Measurements from ENCODE around the gene TRIM54.

Gene TRIM54

DNA sequence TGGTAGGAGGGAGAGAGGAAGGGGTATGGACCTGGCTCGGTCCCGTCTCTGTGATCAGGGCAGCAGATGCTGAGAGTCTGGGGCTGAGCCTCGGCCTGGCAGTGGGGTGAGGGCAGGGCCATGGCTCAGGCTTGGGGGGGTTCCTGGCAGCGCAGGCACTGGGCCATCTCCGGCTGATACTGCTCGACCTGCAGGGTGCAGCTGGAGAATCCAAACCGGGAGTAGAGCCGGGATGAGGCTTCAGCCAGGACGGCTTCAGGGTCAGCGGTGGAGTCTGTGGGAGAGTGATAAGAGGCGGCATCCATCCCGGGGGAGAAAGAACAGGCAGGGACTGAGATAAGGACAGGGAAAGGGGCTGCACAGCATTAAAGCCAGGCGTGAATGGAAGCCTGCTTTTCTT lies 27.0 kb upstream of the TRIM54 start:
- no peaks in the 10 kb centered on the region for H3K4me1 ChIP-seq
- no peaks in the 10 kb centered on the region for H3K9me3 ChIP-seq (ENCODE audit: control insufficient read depth, low read length)
- no peaks in the 10 kb centered on the region for H3K36me3 ChIP-seq (ENCODE audit: control insufficient read depth, insufficient read depth, low read length)
- H2AFZ ChIP-seq, result no peak overlapping the region
- no peak overlapping the region for H3K9ac ChIP-seq
- no peaks in the 10 kb centered on the region for H3K79me2 ChIP-seq
- H3K4me3 ChIP-seq (ENCODE audit: low read depth, low read length), result no peak overlapping the region
- TF ChIP-seq CTCF (IDR thresholded peaks at IDR 0.05), result no peak
- no peak overlapping the region for H3K27ac ChIP-seq
- H3K27me3 ChIP-seq (ENCODE audit: control insufficient read depth, insufficient read depth, low read length), result no peaks in the 10 kb centered on the region
- H3K4me2 ChIP-seq (ENCODE audit: low read length), result no peak overlapping the region

- Histone ChIP-seq H3K79me2 (no peaks in the 10 kb centered on the region), H3K9me3 (ENCODE audit: control insufficient read depth, low read length) (no peaks in the 10 kb centered on the region), H3K4me1 (no peaks in the 10 kb centered on the region), H3K36me3 (ENCODE audit: control insufficient read depth, insufficient read depth, low read length) (no peaks in the 10 kb centered on the region), H3K4me3 (ENCODE audit: low read depth, low read length) (no peak overlapping the region), H3K27ac (no peak overlapping the region), H3K9ac (no peak overlapping the region), H2AFZ (no peak overlapping the region), H3K27me3 (ENCODE audit: control insufficient read depth, insufficient read depth, low read length) (no peaks in the 10 kb centered on the region), H3K4me2 (ENCODE audit: low read length) (no peak overlapping the region)
- TF ChIP-seq CTCF (IDR thresholded peaks at IDR 0.05), result no peak
These were observed 26.6 kb upstream of the TRIM54 start for GRCh38 chr2:27255660-27256059.

DNA sequence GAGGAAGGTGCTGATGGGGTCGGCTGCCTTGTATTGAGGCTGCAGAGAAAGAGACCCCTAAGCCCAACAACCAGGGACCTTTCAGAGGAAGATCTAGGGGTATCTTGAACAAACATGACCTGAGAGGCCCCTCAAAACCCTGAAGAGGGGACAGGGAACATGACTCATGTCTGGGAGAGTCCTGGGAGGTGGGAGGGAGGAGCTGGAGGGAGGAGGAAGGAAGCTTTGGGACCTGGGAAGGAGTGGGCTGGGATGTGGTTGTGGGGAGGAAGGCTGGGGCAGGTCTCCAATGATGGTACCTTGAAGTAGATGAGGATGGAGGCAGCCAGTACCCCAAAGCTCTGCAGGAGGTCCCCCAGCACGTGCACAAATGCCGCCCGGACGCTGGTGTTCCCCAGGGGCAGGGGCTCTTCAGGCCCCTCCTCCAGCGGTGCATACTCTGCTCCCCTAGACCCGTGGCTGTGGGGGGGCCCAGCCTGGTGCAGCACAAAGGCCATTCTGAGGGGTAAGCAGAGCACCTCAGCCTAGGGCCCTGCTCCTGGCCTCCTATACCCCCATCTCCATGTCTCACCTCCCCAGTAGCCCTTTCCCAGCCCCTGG lies 25.3 kb upstream of the TRIM54 start:
- Histone ChIP-seq H3K4me2 (ENCODE audit: low read length) (no peak overlapping the region), H3K9ac (no peak overlapping the region), H3K27ac (no peak overlapping the region), H3K4me1 (no peaks in the 10 kb centered on the region), H3K27me3 (ENCODE audit: control insufficient read depth, insufficient read depth, low read length) (no peaks in the 10 kb centered on the region), H3K79me2 (no peaks in the 10 kb centered on the region), H2AFZ (no peak overlapping the region), H3K9me3 (ENCODE audit: control insufficient read depth, low read length) (no peaks in the 10 kb centered on the region), H3K36me3 (ENCODE audit: control insufficient read depth, insufficient read depth, low read length) (no peaks in the 10 kb centered on the region), H3K4me3 (ENCODE audit: low read depth, low read length) (no peak overlapping the region)
- no peak for TF ChIP-seq CTCF (IDR thresholded peaks at IDR 0.05)

DNA sequence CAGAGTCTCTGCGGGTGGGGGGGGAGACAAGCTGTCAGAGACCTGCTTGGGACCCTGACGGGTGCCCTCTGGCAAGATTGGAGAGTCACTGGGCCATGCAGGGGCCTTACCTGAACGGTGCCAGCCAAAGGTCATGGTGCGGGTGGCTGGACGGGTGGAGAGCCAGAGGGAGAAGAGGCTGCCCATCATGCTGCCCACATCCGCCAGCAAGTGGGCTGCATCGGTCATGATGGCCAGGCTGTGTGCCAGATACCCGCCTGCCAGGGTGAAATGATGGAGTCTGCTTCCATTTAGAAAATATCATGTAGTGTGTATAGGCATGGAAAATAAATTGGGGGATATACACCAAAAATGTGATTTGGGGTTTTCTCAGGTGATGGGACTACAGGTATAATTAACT lies 24.2 kb upstream of the TRIM54 start:
- Histone ChIP-seq H3K36me3 (ENCODE audit: control insufficient read depth, insufficient read depth, low read length) (no peaks in the 10 kb centered on the region), H3K4me1 (no peaks in the 10 kb centered on the region), H3K9ac (no peak overlapping the region), H2AFZ (no peak overlapping the region), H3K4me3 (ENCODE audit: low read depth, low read length) (no peak overlapping the region), H3K27ac (no peak overlapping the region), H3K79me2 (no peaks in the 10 kb centered on the region), H3K9me3 (ENCODE audit: control insufficient read depth, low read length) (no peaks in the 10 kb centered on the region), H3K27me3 (ENCODE audit: control insufficient read depth, insufficient read depth, low read length) (no peaks in the 10 kb centered on the region), H3K4me2 (ENCODE audit: low read length) (no peak overlapping the region)
- TF ChIP-seq CTCF (IDR thresholded peaks at IDR 0.05), result no peak

DNA sequence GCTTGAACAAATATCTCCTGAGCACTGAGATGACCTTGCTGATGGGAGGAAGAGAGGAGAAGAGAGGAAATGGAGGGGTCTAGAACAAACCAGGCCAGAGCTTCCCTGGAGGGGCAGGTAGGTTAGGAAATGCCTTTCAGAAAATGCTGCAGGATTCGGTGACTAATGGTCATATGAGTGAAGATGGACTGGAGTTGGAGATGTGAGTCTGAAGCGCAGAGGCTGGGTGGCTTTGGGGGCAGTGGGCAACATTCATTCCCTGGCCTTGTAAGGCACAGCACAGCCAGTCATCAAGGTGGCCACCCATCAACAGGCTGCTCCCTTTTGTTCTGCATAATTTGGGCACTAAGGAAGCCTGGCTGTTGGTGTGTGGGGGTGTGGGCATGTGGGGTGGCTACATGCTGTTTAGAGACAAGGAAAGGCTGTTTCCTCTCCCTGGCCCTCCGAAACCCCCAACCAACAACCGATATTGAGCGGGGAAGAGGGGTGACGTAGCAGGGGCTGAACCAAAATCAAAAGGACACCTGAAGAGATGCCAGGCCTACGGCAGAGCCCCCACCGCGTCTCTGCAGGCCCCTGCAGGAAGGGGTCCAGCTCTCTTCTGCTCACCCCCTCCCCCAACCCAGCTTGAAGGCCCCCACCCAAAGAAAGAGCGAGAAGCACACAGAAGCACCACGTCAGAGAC lies 20.8 kb upstream of the TRIM54 start:
- no peak overlapping the region for H2AFZ ChIP-seq
- H3K9me3 ChIP-seq (ENCODE audit: control insufficient read depth, low read length), result no peaks in the 10 kb centered on the region
- peaks cover 5% of the 10 kb centered on the region for H3K4me1 ChIP-seq
- H3K27ac ChIP-seq, result no peak overlapping the region
- no peak overlapping the region for H3K9ac ChIP-seq
- H3K36me3 ChIP-seq (ENCODE audit: control insufficient read depth, insufficient read depth, low read length), result no peaks in the 10 kb centered on the region
- no peak overlapping the region for H3K4me2 ChIP-seq (ENCODE audit: low read length)
- H3K79me2 ChIP-seq, result no peaks in the 10 kb centered on the region
- H3K4me3 ChIP-seq (ENCODE audit: low read depth, low read length), result no peak overlapping the region
- no peaks in the 10 kb centered on the region for H3K27me3 ChIP-seq (ENCODE audit: control insufficient read depth, insufficient read depth, low read length)
- no peak for TF ChIP-seq CTCF (IDR thresholded peaks at IDR 0.05)

All from parathyroid adenoma (tissue), 2 donors.